Effector CD4-positive, alpha-beta T cell (primary cell): ENCODE results near the gene SYCE1. TPM values are rescaled to one million over a fixed set of nuclear protein-coding genes. Genes with fewer than 3 reads are reported as not detected.
"Not testable (repeated sequence)": the region's sequence is repeated elsewhere in the genome, so short reads cannot be mapped to it uniquely, and the experiment has no call there.

ENCODE experiments used
- DNase-seq: peaks from one replicate; pipeline ENCODE4 v3.0.0-alpha.2; 2020
- total RNA-seq: gene quantifications from one replicate; lab custom pipeline; 2026; lab: John Stamatoyannopoulos, UW

Gene SYCE1, protein sequence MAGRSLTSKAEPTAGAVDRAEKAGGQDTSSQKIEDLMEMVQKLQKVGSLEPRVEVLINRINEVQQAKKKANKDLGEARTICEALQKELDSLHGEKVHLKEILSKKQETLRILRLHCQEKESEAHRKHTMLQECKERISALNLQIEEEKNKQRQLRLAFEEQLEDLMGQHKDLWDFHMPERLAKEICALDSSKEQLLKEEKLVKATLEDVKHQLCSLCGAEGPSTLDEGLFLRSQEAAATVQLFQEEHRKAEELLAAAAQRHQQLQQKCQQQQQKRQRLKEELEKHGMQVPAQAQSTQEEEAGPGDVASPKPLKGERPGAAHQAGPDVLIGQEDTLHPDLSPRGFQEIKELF
- not detected for total RNA-seq

DNA sequence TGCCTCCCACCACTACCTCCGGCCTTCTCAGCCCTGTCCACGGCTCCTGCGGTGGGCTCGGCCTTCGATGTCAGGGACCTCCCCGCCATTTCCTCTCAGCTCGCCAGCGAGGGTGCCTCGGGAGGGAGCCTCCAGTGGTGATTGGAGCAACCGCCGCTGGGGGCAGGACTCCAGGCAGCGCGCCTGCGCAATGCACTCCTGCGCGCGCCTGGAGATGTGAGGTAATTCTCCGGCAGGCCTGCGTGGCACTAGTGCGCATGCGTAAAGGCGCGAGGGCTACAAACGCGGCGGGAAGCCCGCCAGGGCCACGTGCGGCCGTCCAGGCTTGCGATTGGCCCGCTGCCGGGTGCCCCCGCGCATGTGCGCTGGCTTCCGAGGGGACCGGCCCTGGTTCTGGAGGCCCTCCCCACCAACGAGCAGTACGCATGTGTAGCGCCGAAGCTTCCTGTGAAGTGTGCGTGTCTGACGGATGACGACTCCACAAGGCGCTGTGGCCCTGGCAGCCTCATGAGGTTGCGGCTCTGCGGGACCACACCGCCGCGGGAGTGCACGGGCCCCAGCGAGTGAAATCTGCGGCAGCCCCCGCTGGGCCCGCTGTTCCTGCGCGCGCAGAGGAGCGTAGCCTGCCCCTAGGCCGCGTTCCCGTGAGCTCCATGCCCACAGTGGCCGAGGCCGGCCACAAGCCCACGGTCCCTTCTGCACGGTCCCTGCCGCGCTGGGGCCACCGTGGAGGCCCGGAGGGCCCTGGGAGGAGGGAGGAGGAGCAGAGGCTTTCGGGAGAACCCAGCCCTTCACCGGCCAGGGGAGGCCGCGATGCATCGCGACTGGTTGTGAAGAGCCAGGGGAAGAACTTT is at the start of gene SYCE1:
Gene SYCE1, minus strand, starts transcription at position 143 of the 854 bp plus-strand sequence. Its CDS starts 54 bp downstream, at position 89.
- no peak for DNase-seq

GRCh38 chr10:133614830-133615580 is 49.6 kb upstream of the SYCE1 start:
- DNase-seq = no peak

DNA sequence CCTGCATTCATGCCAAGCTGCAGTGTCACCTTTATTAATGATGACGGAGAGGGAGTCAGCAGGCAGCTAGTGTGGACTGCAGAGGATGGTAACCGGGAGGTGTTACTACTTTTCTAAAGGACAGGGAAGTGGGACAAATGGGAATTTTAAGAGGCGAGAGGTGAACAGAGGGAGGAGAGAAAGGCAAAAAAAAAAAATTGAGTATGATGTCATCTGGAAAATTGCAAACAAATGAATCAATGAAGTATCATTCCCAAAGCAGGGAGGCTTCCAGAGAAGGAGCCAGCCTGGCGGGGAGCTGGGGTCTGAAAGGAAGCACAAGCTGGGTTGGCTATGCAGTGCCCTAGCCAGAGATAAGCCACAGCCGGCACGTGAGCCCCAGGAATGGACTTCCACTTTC is 48.3 kb upstream of the SYCE1 start:
- no peak for DNase-seq

GRCh38 chr10:133611079-133611478 is 45.7 kb upstream of the SYCE1 start:
- DNase-seq = no peak

- DNase-seq = no peak
These were observed 43.5 kb upstream of the SYCE1 start for GRCh38 chr10:133608855-133609254.

- DNase-seq = not testable (repeated sequence)
These were observed 38.1 kb upstream of the SYCE1 start for GRCh38 chr10:133603434-133603833.

GRCh38 chr10:133600657-133601056 is 35.3 kb upstream of the SYCE1 start:
- DNase-seq = no peak

DNA sequence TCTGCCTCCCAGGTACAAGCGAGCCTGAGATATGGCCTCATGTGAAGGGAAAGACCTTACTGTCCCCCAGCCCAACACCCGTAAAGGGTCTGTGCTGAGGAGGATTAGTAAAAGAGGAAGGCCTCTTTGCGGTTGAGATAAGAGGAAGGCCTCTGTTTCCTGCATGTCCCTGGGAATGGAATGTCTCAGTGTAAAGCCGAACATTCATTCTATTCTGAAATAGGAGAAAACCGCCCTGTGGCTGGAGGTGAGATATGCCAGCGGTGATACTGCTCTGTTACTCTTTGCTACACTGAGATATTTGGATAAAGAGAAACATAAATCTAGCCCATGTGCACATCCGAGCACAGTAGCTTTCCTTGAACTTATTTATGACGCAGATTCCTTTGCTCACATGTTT is 34.5 kb upstream of the SYCE1 start:
- not testable (repeated sequence) for DNase-seq

- no peak for DNase-seq
These were observed 27.3 kb upstream of the SYCE1 start for GRCh38 chr10:133592716-133593115.

DNA sequence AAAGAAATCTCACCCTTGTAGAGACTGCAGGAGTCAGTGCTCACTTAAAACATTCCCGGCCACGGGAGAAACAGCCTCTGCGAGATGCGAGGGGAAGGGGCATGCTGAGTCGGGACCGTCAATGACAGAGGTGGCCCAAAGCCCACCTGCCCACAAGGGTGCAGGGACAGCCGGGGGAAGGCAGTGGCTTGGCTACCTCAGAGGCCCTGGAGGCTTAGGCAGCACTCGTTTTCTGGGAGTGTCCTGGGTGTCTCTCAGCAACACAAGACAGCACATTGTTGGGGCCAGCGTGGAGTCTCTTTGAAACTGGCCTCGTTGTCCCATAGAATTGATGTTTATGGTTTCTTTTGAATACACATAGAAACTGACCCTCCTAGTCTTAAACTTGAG is 25.6 kb upstream of the SYCE1 start:
- no peak for DNase-seq

GRCh38 chr10:133590226-133590969 is 25.0 kb upstream of the SYCE1 start:
- DNase-seq = no peak

DNA sequence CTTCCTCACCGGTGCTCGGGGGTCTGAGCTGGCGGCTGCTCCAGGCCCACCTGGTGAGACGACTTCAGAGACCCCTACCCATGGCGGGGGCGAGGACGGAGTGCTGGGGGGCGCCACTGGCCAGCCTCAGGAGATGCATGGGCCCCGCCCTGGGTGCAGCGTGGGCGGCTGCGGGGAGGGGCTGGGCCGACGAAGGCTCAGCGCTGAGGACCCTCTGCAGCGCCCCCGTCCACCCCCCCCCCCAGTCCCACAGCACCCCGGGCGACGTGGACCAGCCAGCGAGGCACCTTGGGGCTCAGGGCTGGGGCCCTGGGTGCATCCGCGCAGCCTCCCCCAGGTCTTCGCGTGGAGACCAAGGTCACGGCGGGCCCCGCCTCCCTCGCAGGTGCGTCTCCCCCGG is 11.7 kb upstream of the SYCE1 start:
- DNase-seq = not testable (repeated sequence)

DNA sequence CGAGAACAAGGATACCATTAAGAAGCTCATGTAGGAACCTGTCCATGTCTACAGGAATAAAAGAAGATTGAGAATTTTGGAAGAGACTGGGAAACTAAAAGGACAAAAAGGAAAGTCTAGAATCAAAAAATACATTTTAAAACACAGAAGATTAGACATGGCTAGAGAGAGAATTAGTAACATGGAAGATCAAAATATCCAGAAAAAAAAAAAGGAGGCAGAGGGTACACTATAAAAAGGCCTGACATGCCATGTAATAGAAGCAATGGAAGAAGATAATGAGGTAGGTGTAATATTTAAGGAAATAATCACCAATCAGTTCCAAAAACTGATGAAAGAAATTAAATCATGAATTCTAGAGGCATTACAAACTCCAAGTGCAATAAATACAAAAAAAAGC is 8.1 kb upstream of the SYCE1 start:
- not testable (repeated sequence) for DNase-seq

GRCh38 chr10:133572055-133572454 is 6.7 kb upstream of the SYCE1 start:
- not testable (repeated sequence) for DNase-seq

DNA sequence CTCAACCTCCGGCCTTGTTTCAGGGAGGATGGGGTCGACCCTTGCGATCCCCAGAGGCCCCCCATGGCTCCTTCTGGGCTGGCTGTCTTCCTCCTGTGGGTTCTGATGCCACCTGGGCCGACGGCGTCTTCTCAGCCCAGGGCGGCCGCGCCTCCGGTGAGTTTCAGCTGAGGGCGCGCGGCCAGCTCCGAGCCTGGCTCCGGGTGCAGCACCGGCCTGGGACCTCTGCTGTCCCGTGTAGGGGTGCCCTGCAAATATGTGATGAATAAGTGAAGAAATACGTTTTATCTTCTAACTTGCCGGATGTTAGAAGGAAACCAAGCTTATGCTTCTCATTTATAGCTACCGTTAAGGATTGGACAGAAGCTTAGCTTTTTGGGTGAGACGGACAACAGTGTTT is 4.4 kb upstream of the SYCE1 start:
- not testable (repeated sequence) for DNase-seq

GRCh38 chr10:133568831-133569527 is 3.6 kb upstream of the SYCE1 start:
- not testable (repeated sequence) for DNase-seq

DNA sequence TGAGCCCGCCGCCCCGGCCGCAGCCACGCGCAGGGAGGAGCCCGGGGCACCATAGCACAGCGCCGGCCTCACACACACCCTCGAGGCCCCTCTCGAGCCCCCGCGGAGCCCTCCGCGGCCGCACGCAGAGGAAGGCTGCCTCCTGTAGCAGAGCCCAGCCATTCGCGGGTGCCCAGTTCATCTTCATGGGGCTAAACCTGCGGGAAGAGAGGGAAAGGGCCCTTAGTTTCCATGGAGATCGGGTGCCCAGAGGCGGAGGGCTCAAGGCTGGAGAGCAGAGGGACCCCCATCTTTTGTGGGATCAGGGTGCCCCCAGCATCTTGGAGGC is 2.9 kb upstream of the SYCE1 start:
- DNase-seq = no peak

GRCh38 chr10:133567609-133568286 is 2.4 kb upstream of the SYCE1 start:
- no peak for DNase-seq

GRCh38 chr10:133567119-133567518 is 1.7 kb upstream of the SYCE1 start:
- DNase-seq = no peak

- DNase-seq = no peak
These were observed 567 bp downstream of the SYCE1 start for GRCh38 chr10:133564816-133565215.

GRCh38 chr10:133559216-133559615 is 6.2 kb downstream of the SYCE1 start:
- no peak for DNase-seq
